Measurements from ENCODE around the gene ATP2C1.
"Not testable (repeated sequence)": the region's sequence is repeated elsewhere in the genome, so short reads cannot be mapped to it uniquely, and the experiment has no call there.

The ATP2C1 gene

GRCh38 chr3:130981469-130981868 is 87.6 kb downstream of the ATP2C1 start:
- no peak for DNase-seq (ENCODE audit: low spot score)

DNA sequence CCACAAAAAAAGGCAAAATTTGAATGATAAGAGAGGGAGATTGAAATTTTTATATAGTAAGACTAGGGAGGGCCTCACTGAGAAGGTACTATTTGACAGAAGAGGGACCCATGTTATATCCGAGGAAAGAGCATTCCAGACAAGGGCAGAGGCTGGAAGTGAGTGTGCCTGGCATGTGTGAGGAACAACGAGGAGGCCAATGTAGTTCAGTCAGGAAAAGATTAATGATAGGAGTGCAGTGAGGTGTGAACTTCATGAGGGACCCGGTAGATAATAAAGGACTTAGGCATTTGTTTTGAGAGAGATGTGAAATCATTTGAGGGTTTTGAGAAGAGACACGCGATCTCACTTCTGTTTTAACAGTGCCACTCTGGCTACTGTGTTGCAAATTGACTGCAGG is 96.4 kb downstream of the ATP2C1 start:
- no peak for DNase-seq (ENCODE audit: low spot score)

DNA sequence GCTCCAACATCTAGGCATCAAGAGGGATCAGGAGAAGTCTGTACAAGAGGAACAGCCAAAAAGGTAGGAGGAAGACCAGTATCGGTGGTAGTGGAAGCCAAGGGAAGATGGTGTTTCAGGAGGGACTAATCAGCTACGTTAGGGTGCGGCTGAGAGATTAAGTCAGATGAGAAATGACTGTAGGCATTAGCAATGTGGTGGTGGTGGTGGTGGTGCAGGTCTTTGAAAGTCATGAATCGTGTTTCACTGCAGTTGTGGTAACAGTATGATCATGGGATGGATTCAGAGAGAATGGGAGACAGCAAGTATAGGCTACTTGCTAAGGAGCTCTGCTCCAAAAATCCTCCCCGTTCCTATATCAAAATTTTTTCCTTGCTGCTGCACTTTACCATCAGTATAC is 97.2 kb downstream of the ATP2C1 start:
- DNase-seq (ENCODE audit: low spot score) = no peak

GRCh38 chr3:130992344-130992743 is 98.5 kb downstream of the ATP2C1 start:
- DNase-seq (ENCODE audit: low spot score) = no peak

DNA sequence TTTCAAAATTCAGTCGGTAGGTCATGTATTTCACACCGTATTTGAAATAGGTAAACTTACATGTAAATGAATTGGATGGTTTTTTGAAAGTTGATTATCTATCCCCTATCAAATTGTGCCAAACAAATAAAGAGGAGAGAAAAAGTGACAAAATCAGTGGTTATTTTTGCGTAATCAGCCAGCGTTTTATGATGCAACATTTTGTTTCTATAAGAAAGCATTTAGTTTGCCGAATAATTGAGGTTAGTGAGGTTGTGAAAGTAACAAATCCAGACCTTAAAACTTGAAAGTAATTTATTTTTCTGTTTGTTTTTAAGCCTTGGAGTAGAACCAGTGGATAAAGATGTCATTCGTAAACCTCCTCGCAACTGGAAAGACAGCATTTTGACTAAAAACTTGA is 103.4 kb downstream of the ATP2C1 start:
- DNase-seq (ENCODE audit: low spot score) = no peak

- no peak for DNase-seq (ENCODE audit: low spot score)
Observed at GRCh38 chr3:131001071-131001470, 107.2 kb downstream of the ATP2C1 start.

GRCh38 chr3:131004603-131005002 is 110.7 kb downstream of the ATP2C1 start:
- DNase-seq (ENCODE audit: low spot score) = no peak

DNA sequence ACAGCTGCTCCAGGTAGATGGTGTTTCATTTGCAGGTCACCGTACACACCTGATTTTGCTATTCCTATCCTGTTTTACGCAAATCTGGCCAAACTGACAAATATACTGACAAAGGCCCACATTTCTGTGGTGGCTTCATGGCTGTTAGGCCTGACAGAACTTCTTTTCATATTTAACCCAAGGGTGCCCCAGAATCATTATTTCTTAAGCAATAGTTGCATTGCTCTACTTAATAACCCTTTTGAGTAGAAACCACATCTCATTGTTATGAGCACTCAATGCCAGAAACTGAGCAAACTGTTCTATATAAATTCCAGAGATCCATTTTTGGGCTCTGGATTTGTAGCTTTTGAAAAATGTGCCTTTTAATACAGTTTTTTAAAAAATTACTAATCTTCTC is 113.4 kb downstream of the ATP2C1 start:
- no peak for DNase-seq (ENCODE audit: low spot score)

DNA sequence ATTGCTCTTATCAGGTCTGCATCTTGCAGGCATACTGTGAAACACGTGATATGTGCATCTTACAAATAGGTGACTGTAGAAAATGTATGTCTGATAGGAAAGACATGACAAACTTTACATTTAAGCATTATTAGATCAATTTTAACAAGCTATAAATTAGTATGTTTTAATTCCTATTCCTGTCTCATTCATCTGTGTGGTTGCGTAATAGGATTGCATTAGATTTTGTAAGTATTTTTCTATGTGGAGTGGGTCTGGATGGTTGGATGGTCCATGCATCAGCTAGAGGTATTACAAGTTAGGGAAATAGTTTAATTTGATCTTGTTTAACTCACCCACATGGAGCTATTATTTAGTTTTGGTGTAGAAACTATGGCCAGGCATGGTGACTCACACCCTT is 113.9 kb downstream of the ATP2C1 start:
- DNase-seq (ENCODE audit: low spot score) = no peak

- DNase-seq (ENCODE audit: low spot score) = no peak
Observed at GRCh38 chr3:131008326-131008725, 114.4 kb downstream of the ATP2C1 start.

DNA sequence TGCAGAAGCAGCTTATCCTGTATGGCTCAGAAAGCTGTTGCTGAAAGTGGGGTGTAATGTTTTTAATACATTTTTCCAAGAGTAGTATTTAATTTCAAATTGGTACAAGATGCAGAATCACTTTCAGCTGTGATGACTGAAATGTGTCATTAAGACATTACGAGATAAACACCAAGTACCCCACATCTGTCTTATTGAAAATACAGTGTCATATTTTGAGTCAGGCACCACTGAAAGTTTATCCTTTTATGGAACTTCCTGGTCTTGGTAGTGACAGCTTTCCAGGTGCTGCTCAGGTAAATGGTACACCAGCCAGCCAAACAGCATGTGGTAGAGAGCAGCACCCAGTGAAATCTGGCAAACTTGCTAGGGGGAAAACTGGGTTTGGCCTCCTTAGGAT is 115.8 kb downstream of the ATP2C1 start:
- DNase-seq (ENCODE audit: low spot score) = no peak

- no peak for DNase-seq (ENCODE audit: low spot score)
Observed at GRCh38 chr3:131018970-131019369, 125.1 kb downstream of the ATP2C1 start.

DNA sequence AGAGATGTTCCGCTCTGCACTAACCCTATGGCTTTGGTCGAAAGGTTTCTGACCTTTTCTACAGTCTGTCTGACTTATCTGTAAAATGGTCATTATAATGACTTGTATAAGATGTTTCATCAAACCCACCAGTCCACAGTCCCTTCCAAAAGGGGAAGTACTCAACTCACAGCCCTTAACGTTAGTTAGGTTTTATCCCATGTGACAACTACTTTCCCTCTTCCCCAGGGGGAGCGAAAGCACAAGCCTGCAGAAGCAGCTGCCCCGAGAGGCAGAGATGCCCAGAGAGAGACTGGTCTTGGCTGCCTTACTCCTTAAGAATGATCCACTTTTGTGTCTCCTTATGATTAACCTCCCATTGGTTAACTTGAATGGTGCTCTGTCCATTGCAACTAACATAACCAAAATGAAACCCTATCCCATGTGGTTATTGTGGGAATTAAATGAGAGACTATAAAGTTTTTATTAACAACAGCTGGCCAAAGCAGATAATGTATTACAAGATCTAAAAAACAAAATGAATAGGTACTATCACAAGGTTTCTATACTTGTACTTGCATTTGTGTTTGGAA is 126.3 kb downstream of the ATP2C1 start:
- no peak for DNase-seq (ENCODE audit: low spot score)

GRCh38 chr3:131025539-131025938 is 131.7 kb downstream of the ATP2C1 start:
- no peak for DNase-seq (ENCODE audit: low spot score)

DNA sequence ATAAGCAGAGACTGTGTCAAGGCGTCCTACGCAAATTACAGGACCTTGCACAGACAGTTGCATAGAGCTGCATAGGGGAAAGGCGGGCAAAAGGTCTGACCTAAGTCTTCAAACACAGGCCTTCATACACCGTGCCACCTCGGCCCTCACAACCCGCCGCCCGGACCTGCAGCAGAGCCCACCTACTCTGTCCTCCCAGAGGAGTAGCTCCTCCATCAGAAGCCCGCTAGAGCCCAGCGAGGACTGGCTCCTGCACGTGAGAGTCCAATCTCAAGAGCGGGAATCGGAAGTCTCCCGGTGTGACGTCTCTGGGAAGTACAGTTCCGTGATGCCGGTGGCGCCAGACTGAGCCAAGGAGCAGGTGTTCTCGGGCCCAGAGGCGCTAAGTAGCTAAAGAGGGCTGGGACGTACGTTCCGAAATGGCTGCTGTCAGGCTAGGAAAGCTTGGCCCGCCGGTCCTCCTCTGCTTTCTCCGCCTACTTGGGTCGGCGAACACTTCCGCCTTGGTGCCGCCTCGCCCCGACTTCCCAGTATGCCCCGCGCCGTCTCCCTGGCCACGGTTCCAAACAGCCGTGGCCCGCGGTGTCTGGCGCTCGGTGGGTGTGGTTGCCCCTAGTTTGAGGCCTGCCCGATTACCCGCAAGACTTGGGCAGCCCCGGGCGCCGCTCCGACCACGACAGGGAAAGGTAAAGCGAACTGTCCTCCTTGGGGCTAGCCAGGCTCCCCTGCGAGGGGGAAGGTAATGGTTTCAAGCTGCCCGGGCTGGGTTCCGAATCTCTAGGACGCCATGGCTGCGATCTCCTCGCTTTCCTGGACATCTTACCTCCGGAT is 132.7 kb downstream of the ATP2C1 start, which contains the start of the genes ASTE1 and NEK11:
Gene ASTE1, minus strand, starts transcription at position 505 of the 831 bp plus-strand sequence. CDS start 1,519 bp downstream, outside the sequence.
Gene NEK11, plus strand, starts transcription at position 557 of the 831 bp plus-strand sequence. CDS start 2,832 bp downstream, outside the sequence.
- DNase-seq (ENCODE audit: low spot score) = peak; percentile 94

DNA sequence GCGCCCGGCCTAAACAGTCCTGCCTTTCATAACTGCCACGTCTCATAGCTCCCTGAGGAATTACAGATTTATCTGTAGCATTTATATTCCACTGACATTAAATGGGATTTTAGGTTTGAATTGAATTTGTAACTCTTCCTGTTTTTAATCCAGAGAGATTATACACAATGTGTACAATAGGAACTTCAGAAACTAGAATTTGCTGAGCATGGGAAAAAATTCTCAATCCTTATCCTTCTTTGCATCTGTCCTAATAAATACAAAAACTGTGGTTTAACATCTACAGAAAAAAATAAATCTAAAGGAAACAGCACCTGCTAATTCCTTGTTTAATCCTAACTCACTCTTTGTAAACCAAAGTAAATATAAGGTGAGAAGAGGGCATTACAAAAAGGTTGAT is 135.0 kb downstream of the ATP2C1 start:
- DNase-seq (ENCODE audit: low spot score) = no peak

DNA sequence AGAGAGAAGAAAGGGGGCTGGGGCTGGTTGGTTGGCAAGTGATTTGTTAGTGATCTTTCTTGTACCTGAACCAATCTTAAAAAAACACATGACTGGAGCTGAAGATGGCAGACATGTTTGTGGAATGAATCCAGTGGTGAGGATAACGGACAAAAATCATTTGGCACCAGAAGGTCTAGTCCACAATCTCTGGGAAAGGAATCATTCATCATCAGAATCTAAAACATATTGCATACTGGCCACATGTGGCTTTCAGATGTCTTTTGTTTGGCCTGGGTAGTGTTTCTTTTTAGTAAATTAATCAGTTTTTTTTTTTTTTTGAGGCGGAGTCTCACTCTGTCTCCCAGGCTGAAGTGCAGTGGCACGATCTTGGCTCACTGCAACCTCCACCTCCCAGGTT is 137.8 kb downstream of the ATP2C1 start:
- DNase-seq (ENCODE audit: low spot score) = peak; percentile 33

GRCh38 chr3:131033480-131034080 is 139.7 kb downstream of the ATP2C1 start:
- DNase-seq (ENCODE audit: low spot score) = peak; percentile 10

- peak; percentile 62 for DNase-seq (ENCODE audit: low spot score)
Observed at GRCh38 chr3:131036200-131036816, 142.4 kb downstream of the ATP2C1 start.

DNA sequence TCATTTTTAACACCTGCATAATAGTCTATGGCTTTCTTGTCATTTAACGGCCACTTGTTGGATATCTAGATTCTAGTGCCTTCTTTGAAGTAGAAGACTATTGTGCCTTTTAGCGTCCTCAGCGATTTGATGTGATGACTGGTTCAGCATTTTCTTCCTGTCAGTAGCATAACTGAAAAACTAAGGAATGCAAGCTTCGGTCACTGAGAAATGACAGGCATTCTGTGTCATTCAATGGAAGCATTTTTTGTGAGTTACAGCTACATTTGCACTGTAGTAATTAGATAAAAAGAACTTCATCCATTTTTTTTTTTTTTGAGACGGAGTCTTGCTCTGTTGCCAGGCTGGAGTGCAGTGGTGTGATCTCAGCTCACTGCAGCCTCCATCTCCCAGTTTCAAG is 143.1 kb downstream of the ATP2C1 start:
- peak; percentile 22 for DNase-seq (ENCODE audit: low spot score)

DNA sequence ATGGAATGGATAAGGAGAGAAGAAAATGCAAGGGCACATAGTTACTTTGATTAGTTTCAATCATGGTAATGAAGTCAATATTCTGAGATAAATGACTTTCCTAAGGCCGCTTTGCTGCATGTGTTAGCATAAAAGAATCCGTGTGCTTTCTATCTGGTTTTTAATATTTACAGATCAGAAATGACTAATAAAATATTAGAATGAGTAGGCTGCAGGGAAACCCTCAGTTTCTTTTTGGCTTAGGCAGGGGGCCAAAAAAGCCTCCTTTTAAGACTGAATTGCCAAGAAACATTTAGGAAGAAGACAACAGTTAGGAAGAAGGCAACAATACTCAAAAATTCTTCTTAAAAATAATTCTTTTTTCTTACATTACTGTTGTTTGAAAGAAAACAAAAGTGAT is 144.4 kb downstream of the ATP2C1 start:
- DNase-seq (ENCODE audit: low spot score) = no peak

DNA sequence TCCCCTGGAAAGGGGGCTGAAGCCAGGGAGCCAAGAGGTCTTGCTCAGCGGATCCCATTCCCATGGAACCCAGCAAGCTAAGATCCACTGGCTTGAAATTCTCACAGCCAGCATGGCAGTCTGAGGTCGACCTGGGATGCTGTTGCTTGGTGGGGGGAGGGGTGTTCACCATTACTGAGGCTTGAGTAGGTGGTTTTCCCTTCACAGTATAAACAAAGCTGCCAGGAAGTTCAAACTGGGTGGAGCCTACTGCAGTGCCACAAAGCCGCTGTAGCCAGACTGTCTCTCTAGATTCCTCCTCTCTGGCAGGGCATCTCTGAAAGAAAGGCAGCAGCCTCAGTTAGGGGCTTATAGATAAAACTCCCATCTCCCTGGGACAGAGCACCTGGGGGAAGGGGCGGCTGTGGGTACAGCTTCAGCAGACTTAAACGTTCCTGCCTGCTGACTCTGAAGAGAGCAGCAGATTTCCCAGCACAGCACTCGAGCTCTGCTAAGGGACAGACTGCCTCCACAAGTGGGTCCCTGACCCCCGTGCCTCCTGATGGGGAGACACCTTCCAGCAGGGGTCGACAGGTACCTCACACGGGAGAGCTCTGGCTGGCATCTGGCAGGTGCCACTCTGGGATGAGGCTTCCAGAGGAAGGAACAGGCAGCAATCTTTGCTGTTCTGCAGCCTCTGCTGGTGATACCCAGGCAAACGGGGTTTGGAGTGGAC is 148.5 kb downstream of the ATP2C1 start:
- DNase-seq (ENCODE audit: low spot score) = not testable (repeated sequence)

Measured in AG20443 (cell line).